Ovary (tissue), 9 donors: ENCODE data around the gene IRX5. TPM values are rescaled to one million over a fixed set of nuclear protein-coding genes. Genes with fewer than 3 reads are reported as not detected.

Experiments
- DNase-seq, 5 donors: peaks; one replicate each; pipeline ENCODE4 v3.0.0-alpha.2; 2019 to 2020
- H3K27ac ChIP-seq, 2 donors: fragments of 200-600 bp; one replicate each; pipeline versions ENCODE4 v1.5.1 to v1.8.0; 2019 to 2022
- H3K27me3 ChIP-seq: fragments of 200-600 bp; one replicate; pipeline ENCODE4 v1.8.0; 2022
- H3K36me3 ChIP-seq: fragments of 200-600 bp; sonication (generic); one replicate; pipeline ENCODE4 v1.5.1; 2019
- H3K4me1 ChIP-seq: one replicate; pipeline ENCODE4 v1.8.1; 2013; ENCODE audit warnings: mild to moderate bottlenecking, moderate library complexity; ENCODE audit not compliant: insufficient read depth
- H3K4me3 ChIP-seq: fragments of 200-600 bp; sonication (generic); one replicate; pipeline ENCODE4 v1.5.1; 2017
- H3K9me3 ChIP-seq, 2 donors: fragments of 200-600 bp in 1 of 2; sonication (generic) in 1 of 2; one replicate each; pipeline versions ENCODE4 v1.5.1 to v1.8.1; 2013 to 2019; ENCODE audit warnings: mild to moderate bottlenecking in 1 of 2, moderate library complexity in 1 of 2
- EP300 ChIP-seq: sonication (generic); formaldehyde crosslinking; IDR thresholded peaks from one replicate; pipeline ENCODE4 v1.6.1; 2017; ENCODE audit warnings: antibody characterized with exemption
- POLR2A ChIP-seq: fragments of 450-650 bp; IDR thresholded peaks from one replicate; pipeline ENCODE4 v1.6.1; 2017; ENCODE audit warnings: antibody characterized with exemption, mild to moderate bottlenecking, moderate library complexity
- WGBS, 3 donors: extraction: QIAGEN DNeasy Blood & Tissue Kit in 1 of 3; methylation state at CpG; one replicate each; pipeline versions ENCODE4 v1.1.5 to v1.1.7; 2013 to 2017; 5-methylcytosine and 5-hydroxymethylcytosine counted together
- intact Hi-C, 4 donors: fragments of 100-400 bp; cut with DNase I; formaldehyde crosslinking; loops; one replicate each; pipeline versions ENCODE4 v1.11.0 to v1.15.1; 2022 to 2023
- polyA plus RNA-seq, 2 donors: library from polyadenylated mRNA; stranded (reverse); fragments of 200-250 nt in 1 of 2; fragments of 350-450 nt in 1 of 2; fragmentation: Illumina TruSeq in 1 of 2; extraction: RNeasy Lipid Tissue Mini Kit (QIAGEN cat#74804) in 1 of 2; gene quantifications; one replicate each; pipeline ENCODE4 v1.2.3, GENCODE V29; 2013 to 2014
- total RNA-seq, 7 donors: library from RNA; depleted of rRNA in 2 of 7; stranded (reverse); fragments of >200 nt in 2 of 7; fragmentation: NEBNext Ultra II Directional in 3 of 7; extraction: Animal tissue kit (Norgen Biotek cat#: 25700) in 3 of 7; gene quantifications; one replicate each; pipeline versions ENCODE4 v1.1.0 to v1.2.4, GENCODE V29; 2016 to 2023
- TF ChIP-seq, protein P1 (sequence below), 3 donors: fragments of 450-650 bp in 2 of 3; fragments of 200-600 bp in 1 of 3; IDR thresholded peaks; one replicate each; pipeline versions ENCODE4 v1.5.1 to v1.8.0; 2016 to 2022; ENCODE audit warnings: antibody characterized with exemption in 3 of 3, mild to moderate bottlenecking in 1 of 3
- donor health status: DM: no; HTN: no; CAD: no; lungs with moderate emphysema.
- donor health status: DM: no; HTN: no; CAD: no.
- donor health status: Bipolar disorder and iron deficiency.
- donor health status: DM: yes; HTN: yes; CAD: no.
- donor health status: DM: no; HTN: no; CAD: no.
- donor health status: DM: yes; HTN: yes; CAD: no.

IRX5 gene
- total and polyA plus RNA-seq, 9 donors: 0.35 to 9.7 (median 0.88) TPM

DNA sequence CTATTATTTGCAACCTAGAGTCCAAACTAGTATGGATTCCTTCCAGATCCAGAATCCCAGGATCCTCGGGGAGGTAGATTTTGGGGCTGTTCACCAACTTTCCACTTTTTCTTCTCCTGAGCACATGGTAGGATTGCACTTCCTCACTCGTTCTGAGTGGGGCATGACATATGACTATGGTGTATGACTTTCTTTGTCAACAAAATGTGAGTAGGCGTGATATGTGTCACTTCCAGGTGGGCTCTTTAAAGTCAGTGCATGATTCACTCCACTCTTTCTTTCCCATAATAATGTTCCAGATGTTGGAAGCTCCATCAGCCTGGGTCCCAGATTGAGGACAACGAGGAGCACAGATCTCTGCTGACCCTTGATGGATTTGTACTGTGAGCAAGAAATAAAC, 21.5 kb downstream of the IRX5 start:
- no peaks in the 10 kb centered on the region for H3K27me3 ChIP-seq
- H3K36me3 ChIP-seq: no peaks in the 10 kb centered on the region
- DNase-seq: no peak
- H3K4me1 ChIP-seq: no peaks in the 10 kb centered on the region
- no peaks in the 10 kb centered on the region for H3K9me3 ChIP-seq
- WGBS, 3 donors: 64 to 67% (median 66%) methylated on average over 4 of the region's 4 CpGs
- intact Hi-C loops: no loop called here
- no peak overlapping the region for H3K27ac ChIP-seq
- H3K4me3 ChIP-seq: no peak overlapping the region
- no peak for TF ChIP-seq EP300

DNA sequence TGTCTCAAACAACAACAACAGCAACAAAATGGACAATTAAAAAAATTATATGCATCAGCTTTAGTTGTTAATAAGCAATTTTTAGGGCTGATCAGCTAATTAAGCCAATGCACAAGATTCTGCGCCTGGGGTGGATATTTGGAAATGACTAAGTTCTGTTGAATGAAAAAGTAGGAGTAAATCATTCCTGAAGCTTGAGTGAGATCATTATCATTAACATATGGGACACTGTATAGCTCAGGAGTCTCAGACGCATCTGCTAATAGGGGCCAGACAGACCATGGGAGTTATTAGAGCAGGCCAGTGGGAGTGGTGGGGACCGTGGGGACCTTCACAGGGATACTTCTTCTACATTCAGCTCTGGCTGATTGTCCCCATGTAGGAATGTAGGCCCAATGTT, 22.8 kb downstream of the IRX5 start:
- intact Hi-C loops: no loop called here
- Histone ChIP-seq H3K27ac (no peak overlapping the region), H3K36me3 (no peaks in the 10 kb centered on the region), H3K9me3 (no peaks in the 10 kb centered on the region), H3K27me3 (no peaks in the 10 kb centered on the region), H3K4me3 (no peak overlapping the region), H3K4me1 (no peaks in the 10 kb centered on the region)
- 86 to 92% (median 86%) methylated on average over 3 of the region's 3 CpGs for WGBS, 3 donors
- DNase-seq: no peak
- TF ChIP-seq, protein P1, sequence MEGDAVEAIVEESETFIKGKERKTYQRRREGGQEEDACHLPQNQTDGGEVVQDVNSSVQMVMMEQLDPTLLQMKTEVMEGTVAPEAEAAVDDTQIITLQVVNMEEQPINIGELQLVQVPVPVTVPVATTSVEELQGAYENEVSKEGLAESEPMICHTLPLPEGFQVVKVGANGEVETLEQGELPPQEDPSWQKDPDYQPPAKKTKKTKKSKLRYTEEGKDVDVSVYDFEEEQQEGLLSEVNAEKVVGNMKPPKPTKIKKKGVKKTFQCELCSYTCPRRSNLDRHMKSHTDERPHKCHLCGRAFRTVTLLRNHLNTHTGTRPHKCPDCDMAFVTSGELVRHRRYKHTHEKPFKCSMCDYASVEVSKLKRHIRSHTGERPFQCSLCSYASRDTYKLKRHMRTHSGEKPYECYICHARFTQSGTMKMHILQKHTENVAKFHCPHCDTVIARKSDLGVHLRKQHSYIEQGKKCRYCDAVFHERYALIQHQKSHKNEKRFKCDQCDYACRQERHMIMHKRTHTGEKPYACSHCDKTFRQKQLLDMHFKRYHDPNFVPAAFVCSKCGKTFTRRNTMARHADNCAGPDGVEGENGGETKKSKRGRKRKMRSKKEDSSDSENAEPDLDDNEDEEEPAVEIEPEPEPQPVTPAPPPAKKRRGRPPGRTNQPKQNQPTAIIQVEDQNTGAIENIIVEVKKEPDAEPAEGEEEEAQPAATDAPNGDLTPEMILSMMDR (IDR thresholded peaks at IDR 0.05): no peak
- TF ChIP-seq EP300 (no peak), POLR2A (no peak)

DNA sequence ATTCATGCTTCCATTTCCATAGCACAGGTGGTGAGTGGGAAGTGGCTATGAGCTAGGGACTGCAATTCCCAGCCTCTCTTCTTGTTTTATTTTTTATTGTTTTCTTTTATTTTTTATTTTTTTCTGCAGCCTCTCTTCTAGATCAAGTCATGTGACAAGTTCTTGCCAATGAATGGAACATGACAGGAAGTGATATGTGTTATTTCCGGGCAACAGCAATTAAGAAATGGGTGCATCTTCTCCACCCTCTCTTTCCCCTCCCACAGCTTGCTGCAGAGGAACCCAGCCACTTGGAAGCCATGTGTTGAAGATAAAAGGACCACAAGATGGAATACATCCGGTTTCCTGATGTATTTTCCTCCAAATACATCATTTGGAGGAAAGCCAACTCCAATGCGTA, 23.6 kb downstream of the IRX5 start:
- intact Hi-C loops: no loop called here
- WGBS, 3 donors: 25 to 33% (median 29%) methylated on average over 3 of the region's 3 CpGs
- Histone ChIP-seq H3K27me3 (no peaks in the 10 kb centered on the region), H3K4me1 (no peaks in the 10 kb centered on the region), H3K4me3 (no peak overlapping the region), H3K36me3 (no peaks in the 10 kb centered on the region), H3K27ac (no peak overlapping the region), H3K9me3 (no peaks in the 10 kb centered on the region)
- TF ChIP-seq EP300 (no peak), POLR2A (no peak)
- TF ChIP-seq, protein P1 (IDR thresholded peaks at IDR 0.05): no peak
- no peak for DNase-seq

DNA sequence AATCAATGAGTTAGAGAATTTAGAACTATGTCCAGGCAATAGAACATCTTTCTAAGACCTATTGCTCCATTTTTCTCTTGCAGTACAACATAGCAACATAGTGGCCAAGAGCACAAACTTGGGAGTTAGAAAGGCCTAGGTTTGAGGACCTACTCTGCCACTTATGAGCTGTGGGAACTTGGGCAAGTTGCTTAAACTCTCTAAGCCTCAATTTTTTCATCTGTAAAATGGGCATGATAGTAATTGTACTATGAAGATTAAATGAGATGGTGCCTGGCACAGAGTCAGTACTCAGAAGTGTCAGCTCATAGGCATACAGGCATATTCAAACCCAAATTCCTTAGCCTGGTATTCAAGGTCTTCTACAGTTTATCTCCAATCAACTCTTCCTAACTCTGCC, 25.1 kb downstream of the IRX5 start:
- no peak for DNase-seq
- H3K9me3 ChIP-seq: no peaks in the 10 kb centered on the region
- H3K27me3 ChIP-seq: no peaks in the 10 kb centered on the region
- intact Hi-C loops: no loop called here
- H3K27ac ChIP-seq: no peak overlapping the region
- H3K36me3 ChIP-seq: no peaks in the 10 kb centered on the region
- TF ChIP-seq POLR2A: no peak
- TF ChIP-seq, protein P1 (IDR thresholded peaks at IDR 0.05): no peak
- TF ChIP-seq EP300: no peak
- H3K4me1 ChIP-seq: no peaks in the 10 kb centered on the region
- H3K4me3 ChIP-seq: no peak overlapping the region

DNA sequence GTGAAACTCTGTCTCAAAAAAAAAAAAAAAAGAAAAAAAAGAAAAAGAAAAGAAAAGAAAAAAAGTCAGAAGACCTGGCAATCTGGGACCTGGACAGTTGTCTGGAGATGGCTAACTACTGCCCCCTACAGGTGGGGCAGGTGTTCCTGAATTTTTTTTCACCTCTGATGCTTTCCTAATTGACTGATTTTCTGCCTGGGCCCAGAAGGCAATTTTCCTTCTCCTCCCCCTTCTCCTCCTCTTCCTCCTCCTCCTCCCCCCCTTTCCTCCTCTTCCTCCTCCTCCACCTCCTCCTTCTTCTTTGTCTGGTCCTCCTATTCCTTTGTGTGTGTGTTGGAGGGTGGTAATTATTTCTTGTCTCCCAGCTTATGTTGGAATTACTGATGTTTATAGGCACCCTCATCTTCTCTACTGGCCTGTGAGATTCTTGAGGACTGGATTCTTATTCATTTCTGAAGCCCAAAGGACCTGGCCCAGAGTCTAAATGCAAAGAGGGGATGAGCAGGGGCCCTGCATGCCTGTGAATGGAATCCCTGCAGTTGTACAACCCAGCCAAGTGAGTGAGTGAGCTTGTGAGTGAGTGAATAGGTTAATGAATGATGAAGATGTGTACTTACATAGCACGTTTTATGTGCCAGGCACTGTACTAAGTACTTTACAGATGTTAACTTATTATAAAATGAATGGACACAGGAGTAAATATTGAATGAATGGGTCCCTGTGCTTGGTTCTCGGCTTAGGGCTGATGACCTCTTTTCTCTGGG, 26.9 kb downstream of the IRX5 start:
- H3K36me3 ChIP-seq: no peaks in the 10 kb centered on the region
- no peaks in the 10 kb centered on the region for H3K4me1 ChIP-seq
- 78 to 88% (median 78%) methylated on average over 2 of the region's 2 CpGs for WGBS, 3 donors
- H3K27me3 ChIP-seq: no peaks in the 10 kb centered on the region
- intact Hi-C loops: no loop called here
- no peak overlapping the region for H3K4me3 ChIP-seq
- no peaks in the 10 kb centered on the region for H3K9me3 ChIP-seq
- H3K27ac ChIP-seq: no peak overlapping the region
- no peak for DNase-seq
- TF ChIP-seq POLR2A (no peak), EP300 (no peak)
- TF ChIP-seq, protein P1 (IDR thresholded peaks at IDR 0.05): no peak
